Left cardiac atrium (tissue), 4 donors: ENCODE measurements around the gene WDFY2. TPM values are rescaled to one million over a fixed set of nuclear protein-coding genes. Genes with fewer than 3 reads are reported as not detected.
"Not testable (repeated sequence)": the region's sequence is repeated elsewhere in the genome, so short reads cannot be mapped to it uniquely, and the experiment has no call there.

Source experiments
- ATAC-seq, 2 donors: fragments of 200-7000 bp; cut with Tn5 transposase; one replicate each; pipeline ENCODE4 v1.9.1; 2020; ENCODE audit warnings: mild to moderate bottlenecking in 2 of 2, moderate library complexity in 2 of 2
- DNase-seq: peaks from one replicate; pipeline ENCODE4 v3.0.0-alpha.2; 2020
- intact Hi-C, 2 donors: fragments of 100-400 bp; cut with DNase I; formaldehyde crosslinking; loops; one replicate each; pipeline versions ENCODE4 v1.14.1 to v1.15.1; 2022 to 2023
- total RNA-seq, 2 donors: library from RNA; stranded (reverse); fragmentation: NEBNext Ultra II Directional; extraction: Animal tissue kit (Norgen Biotek cat#: 25700); gene quantifications; one replicate each; pipeline ENCODE4 v1.2.1, GENCODE V29; 2021
- donor health status: DM: no; HTN: yes; CAD: no.
- donor health status: DM: no; HTN: yes; CAD: no; lungs with severe emphysema.
- donor health status: DM: yes; HTN: yes; CAD: no.
- donor health status: Dilated cardiomyopathy.

The WDFY2 gene
- total RNA-seq, 2 donors from 2014 or later, result 5.4 to 7.2 TPM

DNA sequence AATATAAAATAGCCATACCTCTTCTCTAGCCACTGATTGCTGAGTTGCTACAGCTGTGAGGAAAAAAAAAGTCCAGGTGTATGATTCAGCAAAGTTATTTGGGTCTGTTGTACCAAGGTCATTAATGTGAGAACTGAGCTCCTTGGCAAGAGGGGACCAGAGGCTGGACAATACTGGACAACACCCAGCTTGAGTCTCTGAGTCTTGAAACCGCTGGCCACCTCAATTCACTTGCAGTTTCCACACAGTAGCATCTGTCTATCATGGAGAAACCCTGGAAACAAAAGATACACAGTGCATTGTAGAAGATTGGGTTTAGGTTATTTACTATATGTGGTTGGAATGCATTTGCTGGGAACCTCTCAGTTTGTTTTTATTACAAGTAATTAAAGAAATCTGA is 60.4 kb downstream of the WDFY2 start:
- peak; percentile 56 to 60 for ATAC-seq
- intact Hi-C loops, result no loop called here
- DNase-seq, result no peak

DNA sequence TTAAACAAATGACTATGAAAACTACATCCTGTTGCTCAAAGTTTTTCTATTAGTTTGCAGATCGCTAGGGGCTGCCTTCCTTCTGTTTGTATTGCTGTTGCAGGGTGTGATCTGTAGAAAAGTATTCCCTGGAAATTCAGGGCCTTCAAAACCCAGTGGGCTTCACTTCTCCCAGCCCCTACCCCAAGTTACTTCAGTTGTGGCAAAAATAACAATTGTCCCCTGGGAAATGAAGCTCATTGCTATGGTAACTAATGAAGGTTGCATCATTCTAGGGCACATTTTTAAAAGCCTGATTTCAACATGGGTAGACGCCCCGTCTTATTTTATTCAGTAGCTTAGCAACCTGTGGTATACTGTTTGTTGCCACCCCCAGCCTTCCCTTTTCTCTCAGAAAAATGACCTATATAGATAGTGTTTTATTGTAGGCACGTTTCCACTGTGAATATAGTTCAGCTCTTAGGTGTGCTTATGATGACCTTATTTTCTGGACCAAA is 60.9 kb downstream of the WDFY2 start:
- intact Hi-C loops, result no loop called here
- DNase-seq (no peak), ATAC-seq (peak; percentile 88)

DNA sequence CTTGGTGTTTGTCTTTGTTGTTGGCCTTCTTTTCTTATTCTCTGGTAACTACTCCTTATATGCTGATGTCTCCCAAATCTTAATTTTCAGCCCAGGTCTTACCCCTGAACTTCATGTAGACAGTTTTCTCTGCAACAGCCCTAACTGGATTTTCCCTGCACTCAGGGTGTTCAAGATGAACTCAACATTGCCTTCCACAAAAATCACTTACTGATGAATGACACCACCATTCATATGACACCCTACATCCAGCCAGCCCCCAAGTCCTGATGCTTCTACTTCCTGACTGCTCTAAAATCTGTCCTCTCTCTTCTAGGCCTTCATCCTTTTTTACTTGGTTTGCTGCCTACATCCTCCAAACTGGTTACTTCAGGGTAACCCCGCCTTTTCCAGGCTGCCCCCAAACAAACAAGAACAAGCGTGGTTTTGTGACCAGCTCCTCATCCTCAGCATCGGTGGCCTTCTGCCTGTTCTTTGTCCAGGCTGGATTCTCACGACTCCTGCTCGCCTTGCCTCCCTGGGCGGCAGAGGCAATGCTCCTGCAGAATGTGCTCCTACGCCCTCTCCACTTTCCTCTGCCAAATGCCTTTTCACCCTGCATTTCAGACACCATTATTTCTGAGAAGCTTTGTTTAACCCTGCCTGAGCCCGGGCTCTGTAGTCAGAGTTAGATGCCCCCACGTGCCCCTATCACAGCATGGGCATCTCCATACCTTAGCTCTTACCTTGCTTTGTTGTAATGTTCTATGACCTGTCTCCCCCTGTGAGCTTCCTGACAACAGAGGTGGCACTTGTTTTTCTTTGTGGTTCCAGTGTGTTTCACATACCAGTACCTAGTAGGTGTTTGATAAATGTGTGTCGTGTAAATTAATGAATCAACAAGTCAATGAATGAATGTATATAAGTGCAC is 61.8 kb downstream of the WDFY2 start:
- DNase-seq, result no peak
- intact Hi-C loops, result no loop called here
- ATAC-seq, result no peak

DNA sequence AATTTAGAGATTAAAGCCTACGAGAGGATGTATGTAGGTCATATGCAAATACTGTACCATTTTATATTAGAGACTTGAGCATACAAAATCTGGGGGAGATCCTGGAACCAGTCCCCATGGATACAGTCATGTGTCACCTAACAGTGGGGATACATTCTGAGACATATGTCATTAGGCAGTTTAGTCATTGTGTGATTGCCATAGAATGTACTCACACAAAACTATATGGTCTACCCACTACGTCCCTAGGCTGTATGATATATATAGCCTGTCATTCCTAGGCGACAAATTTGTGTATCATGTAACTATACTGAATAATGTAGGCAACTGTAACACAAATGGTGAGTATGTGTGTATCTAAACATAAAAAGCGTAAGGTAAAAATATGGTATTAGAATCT is 62.8 kb downstream of the WDFY2 start:
- intact Hi-C loops, result no loop called here
- ATAC-seq (no peak), DNase-seq (no peak)

DNA sequence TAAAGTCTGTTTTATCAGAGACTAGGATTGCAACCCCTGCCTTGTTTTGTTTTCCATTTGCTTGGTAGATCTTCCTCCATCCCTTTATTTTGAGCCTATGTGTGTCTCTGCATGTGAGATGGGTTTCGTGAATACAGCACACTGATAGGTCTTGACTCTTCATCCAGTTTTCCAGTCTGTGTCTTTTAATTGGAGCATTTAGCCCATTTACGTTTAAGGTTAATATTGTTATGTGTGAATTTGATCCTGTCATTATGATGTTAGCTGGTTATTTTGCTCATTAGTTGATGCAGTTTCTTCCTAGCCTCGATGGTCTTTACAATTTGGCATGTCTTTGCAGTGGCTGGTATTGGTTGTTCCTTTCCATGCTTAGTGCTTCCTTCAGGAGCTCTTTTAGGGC is 67.9 kb downstream of the WDFY2 start:
- intact Hi-C loops, ATAC-seq, DNase-seq: not testable (repeated sequence)

DNA sequence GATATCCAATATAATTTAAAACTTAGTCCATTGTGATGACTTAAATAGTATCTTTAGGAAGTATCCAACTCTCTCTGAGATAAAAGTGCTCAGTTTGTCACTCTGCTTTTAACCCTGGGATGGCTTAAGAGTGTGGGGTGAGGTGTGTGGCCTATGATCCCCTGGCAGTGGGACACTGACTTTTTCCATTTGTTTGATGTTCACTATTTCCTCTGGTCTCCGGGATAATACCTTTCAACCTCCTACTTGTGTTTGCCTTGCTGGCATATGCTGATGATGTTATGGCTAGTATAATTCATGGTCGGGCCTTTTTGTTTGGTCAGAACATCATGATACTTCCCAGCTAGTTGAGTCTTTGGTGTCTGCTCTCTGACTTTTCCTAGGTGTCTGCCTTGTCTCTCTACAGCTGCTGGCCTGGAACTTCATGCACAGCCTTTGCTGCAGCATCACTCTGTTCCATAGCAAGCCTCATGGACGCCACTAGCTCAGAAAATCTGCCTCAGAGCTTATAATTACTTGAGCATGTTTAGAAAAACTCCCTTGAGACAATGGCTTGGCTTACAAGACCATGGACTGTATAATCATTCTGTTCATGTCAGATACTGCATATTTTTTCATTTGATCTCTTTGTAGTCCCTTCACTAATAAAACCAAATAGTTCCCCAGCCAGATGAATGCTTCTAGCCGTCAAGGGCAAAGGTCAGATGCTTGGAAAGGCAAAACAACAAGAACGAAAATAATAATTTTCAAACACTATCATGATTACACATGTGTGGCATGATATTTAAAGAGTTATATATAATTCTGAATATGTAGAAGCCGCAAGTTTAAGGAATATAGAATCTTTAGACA is 75.2 kb downstream of the WDFY2 start:
- ATAC-seq, result peak; percentile 27 to 38
- DNase-seq, result no peak
- intact Hi-C loops, result no loop called here

DNA sequence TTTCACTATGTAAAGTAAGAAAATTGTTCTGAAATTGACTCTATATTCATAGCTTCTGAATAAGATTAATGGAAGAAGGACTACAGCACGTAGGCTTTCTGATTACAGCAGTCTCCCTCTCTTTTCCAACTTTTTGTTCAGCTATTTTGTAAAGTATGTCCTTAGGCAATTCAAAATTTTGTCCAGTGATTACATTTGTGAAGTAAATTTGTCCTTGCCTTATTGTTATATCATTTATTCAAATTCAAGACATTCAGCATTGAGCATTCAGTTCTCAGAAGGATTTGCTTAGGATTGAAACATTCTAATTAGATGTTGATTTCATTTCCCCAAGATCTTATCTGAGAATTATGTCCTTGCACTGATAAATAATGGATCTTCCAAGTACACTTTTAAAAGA is 76.6 kb downstream of the WDFY2 start:
- DNase-seq (no peak), ATAC-seq (no peak)
- intact Hi-C loops, result no loop called here

DNA sequence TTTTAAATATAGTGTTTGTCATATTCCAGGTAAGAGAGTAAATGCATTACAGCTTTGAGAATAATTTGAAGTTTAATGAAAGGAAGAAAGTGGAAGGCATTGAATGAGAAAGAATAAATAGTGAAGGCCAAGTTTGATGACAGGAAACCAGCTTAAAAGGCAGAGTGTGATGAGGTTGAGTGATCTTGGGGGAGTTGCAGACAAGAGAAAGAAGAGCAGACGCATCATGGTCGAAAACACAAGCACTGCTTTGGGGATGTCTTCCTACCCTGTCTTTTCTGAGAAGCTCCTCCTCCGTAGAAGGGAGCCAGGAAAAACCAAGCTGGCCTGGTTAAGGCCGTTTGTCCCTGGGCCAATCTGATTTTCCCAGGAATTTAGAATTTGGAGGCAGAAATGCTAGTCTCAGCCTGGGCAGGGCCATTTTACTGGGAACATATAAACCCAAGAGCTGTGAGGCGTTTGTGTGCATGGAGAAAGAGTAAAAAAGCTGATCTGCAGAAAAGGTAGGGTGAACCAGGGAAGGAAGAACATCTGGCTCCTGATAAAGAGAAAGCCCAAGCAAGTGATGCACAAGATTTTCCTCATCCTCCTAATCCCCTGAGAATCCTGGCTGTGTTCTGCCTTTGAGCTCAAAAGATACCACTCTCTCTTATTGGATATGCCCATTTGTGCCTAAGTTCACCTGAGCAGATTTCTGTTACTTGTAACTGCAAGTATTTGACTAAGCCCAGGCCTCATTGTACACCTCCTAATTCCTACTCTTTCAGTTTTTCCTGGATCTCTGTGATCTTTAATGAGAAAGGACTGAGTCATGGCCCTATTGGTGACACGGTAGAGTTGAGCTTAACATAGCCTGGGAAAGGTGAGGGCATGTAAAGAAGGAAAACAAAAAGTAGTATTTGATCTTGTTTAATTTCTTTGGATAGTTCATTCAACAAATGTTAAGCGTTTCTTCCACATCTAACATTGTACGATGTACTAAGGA is 80.0 kb downstream of the WDFY2 start:
- ATAC-seq (peak; percentile 60 to 76), DNase-seq (peak; percentile 29)
- intact Hi-C loops, result no loop called here

DNA sequence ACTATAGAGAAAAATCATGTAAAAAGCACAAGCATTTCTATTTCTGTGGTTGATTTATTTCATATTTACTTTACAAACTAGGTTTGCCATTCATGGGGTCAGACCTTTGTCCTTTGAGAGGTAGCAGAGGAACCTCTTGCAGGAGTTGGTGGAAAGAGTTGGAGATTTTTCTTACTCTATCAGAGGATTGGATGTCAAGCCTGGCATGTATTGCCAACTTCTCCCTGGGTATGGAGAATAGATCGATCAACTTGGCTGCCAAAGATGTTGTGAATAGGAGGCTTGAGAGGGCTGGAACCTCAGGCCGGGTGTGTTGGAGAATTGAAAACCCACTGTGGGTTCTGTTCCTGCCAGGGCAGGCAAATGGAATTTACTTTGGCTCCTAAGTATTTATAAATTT is 81.2 kb downstream of the WDFY2 start:
- ATAC-seq (no peak), DNase-seq (no peak)
- intact Hi-C loops, result no loop called here

DNA sequence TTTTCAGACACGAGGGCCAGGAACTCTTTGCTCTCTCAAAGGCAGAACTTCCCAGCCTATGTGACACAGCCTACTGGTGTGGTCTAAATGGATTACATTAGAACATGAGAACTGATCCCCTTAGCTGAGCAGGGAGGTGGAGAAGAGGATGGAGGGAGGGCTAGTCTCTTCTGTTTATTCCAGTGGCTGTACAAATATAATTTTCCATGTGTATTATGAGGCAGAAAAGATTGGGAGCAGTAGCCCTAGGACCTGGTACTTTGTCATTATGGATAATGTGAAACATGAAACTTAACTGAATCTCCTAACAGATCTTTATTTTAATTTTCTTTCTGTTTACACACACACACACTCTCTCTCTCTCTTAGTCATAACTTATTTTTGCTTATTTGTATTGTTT is 82.1 kb downstream of the WDFY2 start:
- ATAC-seq (no peak), DNase-seq (no peak)
- intact Hi-C loops, result no loop called here

DNA sequence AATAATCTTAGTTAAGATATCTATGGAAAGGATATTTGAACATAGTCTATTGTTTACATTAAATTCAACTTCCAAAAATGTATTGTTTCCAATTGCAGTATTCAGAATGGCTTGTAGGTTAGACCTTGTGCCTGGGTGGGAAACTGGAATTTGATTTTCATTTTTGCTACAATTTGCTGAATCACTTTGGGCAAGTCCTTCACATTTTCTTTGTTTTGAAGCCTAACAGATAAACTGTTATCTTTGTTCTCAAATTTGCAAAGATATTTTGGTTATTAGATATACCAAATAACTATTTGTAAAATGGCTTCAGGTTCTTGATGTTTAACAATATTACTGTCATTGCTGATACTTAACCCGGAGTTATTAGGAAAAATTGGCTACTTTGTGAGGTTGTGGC is 82.6 kb downstream of the WDFY2 start:
- intact Hi-C loops, result no loop called here
- ATAC-seq (no peak), DNase-seq (no peak)

DNA sequence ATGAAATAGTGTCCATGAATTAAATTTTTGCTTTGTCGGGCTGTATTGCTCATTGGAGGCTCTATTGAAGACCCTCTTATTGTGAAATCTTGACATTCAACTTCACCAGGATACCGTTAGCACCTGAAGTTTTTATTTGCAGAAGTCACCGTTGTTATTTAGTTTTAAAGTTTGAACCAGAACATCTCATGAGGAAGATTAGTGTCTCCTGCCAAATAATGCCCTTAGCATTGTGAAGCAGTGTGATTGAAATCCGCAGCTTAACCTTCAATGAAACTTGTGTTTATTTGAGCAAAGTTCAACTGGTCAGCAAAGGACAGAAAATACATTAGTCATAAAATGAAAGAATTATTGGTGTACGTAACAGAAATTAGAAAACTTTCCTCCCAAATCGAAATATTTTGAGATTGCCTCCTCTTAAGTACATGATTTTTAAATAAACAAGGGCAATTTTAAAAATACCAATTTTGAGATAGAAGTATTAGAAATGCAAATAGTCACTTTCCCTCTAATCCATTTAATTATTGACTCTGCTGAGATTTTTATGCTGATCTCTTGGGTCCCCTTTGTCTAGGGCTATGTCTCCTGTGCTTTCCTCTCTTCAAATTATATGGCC is 84.4 kb downstream of the WDFY2 start:
- no peak for DNase-seq
- ATAC-seq, result no peak
- intact Hi-C loops, result no loop called here

DNA sequence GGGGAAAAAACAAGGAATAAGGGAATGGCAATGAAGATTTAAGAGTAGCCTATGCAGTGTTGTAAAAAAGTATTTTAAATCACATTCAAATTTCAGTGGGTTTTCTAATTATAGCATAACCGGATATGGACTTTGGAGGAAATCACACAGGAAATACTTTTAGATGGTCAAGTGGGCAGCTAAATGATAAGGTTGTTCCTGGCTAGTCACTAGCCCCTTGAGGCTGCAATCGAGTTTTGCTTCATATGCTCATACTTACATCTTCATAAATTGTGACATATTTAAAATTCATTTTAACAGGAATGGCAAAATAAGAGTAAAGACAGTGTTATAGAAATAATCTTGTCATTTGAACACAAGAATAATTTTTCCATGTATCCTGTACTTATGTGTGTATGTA is 88.9 kb downstream of the WDFY2 start:
- intact Hi-C loops, result no loop called here
- ATAC-seq, result no peak
- no peak for DNase-seq

DNA sequence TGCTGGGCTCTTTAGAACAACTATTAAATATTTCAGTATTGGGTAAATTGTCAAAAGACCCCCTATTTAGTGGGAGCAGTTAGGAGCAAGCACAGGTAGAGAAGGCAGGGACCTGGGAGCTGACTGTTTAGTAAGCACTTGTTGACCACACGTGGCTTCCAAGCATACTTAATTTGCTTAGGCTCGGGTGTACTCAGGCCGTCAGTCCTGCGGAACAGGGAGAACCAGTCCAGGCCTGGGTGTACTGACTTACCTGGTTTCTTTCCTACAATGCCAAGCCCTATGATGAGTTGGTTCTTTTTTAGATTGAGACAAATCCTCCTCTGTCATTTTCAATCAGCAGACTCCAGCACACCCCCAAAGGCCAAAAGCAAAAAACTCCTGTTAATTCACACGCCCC is 90.0 kb downstream of the WDFY2 start:
- DNase-seq (no peak), ATAC-seq (no peak)
- intact Hi-C loops, result no loop called here

DNA sequence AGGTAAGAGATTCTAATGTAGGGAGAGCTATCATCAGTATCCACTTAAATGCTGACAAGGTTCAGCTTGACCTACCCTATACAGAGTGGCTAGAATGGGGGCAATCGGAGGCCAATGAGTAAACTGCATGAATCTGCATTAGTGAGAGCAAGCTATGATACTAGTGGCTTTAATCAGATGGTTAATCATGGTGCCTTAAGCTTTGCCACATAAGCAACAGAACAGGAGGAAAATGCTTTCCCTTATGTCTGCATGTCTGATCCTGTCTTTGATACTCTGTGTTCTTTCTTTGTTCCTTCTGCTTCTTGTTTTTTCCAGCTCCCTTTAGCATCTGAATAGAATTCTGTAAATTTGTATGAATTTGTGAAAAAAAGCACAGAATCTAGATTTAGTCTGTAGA is 91.1 kb downstream of the WDFY2 start:
- DNase-seq, result no peak
- intact Hi-C loops, result no loop called here
- no peak for ATAC-seq

DNA sequence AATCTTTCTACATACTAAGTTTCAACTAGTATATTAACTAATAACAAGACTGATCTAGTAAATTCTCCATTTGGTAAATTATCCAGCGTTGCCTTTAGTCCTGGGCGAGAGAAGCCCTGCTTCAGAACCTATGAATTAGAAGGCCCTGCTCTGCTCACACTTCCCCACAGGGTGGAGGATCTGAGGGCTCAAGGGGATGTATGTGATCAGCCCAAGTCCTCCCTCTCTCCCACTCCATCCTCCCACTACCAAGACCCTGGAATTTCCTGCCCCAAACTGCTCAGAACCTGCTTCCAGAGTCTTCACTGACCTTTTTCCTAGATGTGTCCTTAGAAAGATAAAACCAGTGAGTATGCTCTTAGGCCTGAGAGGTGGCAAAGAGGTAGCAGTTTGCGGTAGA is 91.6 kb downstream of the WDFY2 start:
- DNase-seq (no peak), ATAC-seq (no peak)
- intact Hi-C loops, result no loop called here

DNA sequence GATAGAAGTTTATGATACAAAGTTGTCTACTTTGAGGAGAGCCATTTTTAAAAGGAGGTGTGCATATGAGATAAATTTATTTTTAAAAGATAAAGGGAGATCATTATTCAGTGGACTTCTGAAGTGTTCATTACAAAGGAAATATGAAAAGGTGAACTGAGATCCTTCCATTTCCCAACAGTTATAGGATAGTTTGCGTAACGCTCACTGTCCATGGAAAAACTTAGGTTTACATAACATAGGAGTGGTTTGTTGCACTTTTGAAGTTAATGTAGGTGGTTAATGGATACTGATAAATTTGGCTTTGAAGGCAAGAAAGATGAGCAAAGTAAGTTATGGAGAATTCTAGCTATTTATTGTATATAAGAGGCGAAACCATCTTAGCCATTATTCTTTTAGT is 92.5 kb downstream of the WDFY2 start:
- ATAC-seq (no peak), DNase-seq (no peak)
- intact Hi-C loops, result no loop called here

DNA sequence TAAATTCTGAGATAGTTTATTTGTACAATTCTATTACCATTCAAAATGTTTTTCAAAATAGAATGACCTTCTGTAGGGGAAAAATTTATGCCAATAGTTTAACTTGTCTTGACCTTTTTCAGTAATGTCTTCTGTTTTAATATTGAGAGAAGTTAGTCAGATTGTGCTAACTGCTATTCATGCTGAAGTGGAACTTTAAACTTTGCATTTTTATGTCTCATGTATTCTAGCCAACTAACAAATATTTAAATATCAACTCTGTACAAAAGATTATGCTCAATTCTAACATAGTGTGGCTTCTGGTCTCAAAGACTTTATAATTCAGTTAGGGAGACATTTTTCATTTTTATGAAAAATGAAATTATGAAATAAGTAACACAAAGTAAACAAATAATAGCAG is 94.2 kb downstream of the WDFY2 start:
- no peak for DNase-seq
- no peak for ATAC-seq
- intact Hi-C loops, result no loop called here

DNA sequence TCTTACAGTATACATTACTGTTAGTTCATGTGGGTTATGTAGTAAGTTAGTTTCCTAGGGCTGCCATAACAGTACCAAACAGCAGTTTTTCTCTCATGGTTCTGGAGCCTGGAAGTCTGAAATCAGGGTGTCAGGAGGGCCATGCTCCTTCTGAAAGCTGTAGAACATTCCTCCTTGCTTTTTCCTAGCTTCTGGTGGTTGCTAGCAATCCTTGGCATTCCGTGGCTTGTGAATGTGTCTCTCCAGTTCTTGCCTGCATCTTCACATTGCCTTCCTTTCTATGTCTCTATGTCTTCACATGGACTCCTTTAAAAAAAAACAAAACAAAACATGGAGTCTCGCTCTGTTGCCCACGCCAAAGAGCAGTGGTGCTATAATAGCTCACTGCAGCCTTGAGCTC is 95.4 kb downstream of the WDFY2 start:
- no peak for DNase-seq
- intact Hi-C loops, result no loop called here
- ATAC-seq, result no peak
